LNCaP clone FGC (cell line): Measurements from ENCODE around the gene CCDC152.
A peak's percentile ranks its signal among the peaks of the same experiment; 100 is the strongest.

Experiments used
- DNase-seq: peaks from one replicate; pipeline ENCODE4 v3.0.0-alpha.2; 2011; ENCODE audit warnings: low read depth
- H3K4me3 ChIP-seq: 2 replicates; pipeline ENCODE4 v1.5.1; 2011; ENCODE audit warnings: mild to moderate bottlenecking, low read depth, low read length, control low read depth
- TF ChIP-seq, protein P1 (sequence below): IDR thresholded peaks from 2 replicates; pipeline ENCODE4 v1.5.1; 2012; ENCODE audit warnings: mild to moderate bottlenecking; ENCODE audit not compliant: control insufficient read depth, insufficient read depth; ENCODE audit errors: extremely low read depth

CCDC152 gene

DNA sequence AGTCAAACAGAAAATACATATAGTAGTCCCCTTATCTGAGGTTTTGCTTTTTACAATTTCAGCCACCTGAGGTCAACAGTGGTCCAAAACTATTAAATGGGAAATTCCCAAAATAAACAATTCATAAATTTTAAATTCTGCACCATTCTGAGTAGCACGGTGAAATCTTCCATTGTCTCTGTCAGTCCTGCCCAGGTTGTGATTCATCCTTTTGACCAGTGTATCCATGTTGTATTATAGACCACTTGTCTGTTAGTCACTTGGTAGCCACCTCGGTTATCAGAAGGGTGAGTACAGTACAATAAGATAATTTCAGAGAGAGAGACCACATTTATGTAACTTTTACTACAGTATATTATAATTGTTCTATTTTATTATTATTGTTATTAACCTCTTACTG is 2.8 kb downstream of the CCDC152 start:
- DNase-seq, result no peak
- TF ChIP-seq, protein P1, sequence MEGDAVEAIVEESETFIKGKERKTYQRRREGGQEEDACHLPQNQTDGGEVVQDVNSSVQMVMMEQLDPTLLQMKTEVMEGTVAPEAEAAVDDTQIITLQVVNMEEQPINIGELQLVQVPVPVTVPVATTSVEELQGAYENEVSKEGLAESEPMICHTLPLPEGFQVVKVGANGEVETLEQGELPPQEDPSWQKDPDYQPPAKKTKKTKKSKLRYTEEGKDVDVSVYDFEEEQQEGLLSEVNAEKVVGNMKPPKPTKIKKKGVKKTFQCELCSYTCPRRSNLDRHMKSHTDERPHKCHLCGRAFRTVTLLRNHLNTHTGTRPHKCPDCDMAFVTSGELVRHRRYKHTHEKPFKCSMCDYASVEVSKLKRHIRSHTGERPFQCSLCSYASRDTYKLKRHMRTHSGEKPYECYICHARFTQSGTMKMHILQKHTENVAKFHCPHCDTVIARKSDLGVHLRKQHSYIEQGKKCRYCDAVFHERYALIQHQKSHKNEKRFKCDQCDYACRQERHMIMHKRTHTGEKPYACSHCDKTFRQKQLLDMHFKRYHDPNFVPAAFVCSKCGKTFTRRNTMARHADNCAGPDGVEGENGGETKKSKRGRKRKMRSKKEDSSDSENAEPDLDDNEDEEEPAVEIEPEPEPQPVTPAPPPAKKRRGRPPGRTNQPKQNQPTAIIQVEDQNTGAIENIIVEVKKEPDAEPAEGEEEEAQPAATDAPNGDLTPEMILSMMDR, result no peak
- H3K4me3 ChIP-seq, result no peak overlapping the region

DNA sequence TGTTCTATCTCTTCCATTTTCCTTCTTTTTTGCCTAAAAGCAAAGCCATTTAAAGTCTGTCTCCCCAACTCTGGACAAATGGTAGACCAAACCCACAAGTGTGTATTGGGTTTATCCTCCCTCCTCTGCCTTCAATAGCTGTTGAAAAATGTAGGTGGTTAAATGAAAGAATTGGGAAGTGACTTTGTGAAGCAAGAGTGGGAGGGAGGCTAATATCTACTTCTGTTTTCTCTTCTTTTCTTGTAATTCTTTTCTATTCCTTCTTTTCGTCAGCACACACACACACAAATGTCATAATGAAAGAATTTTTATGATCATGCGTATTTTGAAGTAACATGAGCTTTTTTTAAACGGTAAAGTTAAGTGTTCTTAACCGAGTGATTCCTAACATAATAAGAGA is 3.8 kb downstream of the CCDC152 start:
- no peak for DNase-seq
- no peak overlapping the region for H3K4me3 ChIP-seq
- TF ChIP-seq, protein P1, result no peak

DNA sequence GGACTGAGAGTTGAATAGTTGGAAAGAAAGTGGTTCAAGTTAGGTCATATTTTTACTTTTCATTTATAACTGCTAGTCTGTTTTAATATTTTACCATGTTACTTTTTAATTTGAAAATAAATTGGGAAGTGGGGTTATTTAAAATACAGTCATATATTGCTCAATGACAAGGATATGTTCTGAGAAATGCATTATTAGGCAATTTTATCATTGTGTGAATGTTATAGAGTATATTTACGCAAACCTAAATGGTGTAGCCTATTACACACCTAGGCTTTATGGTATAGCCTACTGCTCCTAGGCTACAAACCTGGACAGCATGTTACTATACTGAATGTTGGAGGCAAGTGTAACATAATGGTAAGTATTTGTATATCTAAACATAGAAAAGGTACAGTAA is 5.2 kb downstream of the CCDC152 start:
- no peak for DNase-seq
- TF ChIP-seq, protein P1, result no peak
- no peak overlapping the region for H3K4me3 ChIP-seq

DNA sequence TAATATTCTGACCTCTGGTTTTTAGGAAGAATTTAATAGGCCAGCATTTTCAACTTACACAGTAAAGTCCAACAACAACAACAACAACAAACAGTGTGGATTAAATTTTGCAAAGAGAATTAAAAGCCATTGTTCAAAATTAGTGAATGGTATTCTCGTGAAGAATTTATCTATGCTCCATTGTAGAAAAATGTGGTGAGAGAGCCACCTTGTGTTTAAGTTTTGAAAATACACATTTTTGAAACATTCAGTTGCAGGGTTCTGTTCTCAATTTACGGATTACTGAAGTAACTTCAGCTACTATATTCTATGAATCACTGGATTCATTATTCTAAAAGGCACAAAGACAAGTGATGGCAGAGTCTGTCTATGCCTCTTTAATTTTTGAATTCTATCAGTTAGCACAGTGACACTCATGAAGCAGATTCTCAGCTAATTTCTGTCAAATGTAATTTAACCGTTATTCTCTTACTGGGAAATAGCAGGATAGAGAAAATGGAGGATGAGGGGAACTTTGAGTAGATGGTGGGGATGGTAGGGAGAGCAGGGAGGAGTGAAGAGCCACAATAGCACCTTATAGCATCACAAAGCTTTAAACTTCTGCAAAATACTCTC is 11.0 kb downstream of the CCDC152 start:
- TF ChIP-seq, protein P1, result peak; percentile 52
- H3K4me3 ChIP-seq, result no peak overlapping the region
- no peak for DNase-seq

DNA sequence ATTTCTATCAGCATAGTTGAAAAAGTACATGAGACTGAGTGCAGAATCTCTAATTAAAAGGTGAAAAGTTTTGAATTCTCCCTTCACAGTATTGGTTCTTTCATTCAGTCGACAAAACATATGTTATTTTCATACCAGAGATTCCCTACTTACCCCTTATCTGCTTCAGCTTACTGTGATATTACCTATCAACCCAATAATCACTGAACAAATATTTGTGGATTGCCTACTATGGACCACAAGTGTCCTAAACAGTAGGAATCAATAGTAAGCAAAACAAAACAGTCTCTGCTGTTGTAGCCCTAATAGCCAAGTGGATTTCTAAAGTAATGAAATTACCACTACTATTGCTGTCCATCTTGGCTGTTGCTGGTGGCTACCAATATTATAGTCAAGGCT is 11.5 kb downstream of the CCDC152 start:
- DNase-seq, result no peak
- TF ChIP-seq, protein P1, result no peak
- H3K4me3 ChIP-seq, result no peak overlapping the region

DNA sequence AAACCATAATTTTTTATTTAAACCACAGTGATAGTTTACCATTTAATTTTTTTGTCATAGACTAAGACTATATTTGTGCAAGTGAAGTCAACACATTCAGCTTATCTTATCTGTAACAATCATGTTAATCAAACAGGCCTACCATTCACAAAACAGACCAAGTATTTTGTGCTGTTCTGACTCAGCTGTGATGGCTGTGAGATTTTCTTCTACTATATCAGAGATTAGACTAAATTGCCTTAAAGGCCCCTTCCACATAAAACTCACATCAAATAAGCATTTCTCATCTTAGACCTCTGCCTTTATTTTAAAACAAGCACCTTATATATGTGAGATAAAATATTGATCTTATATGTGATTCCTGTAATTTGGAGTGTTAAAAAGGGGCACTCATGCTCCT is 13.4 kb downstream of the CCDC152 start:
- TF ChIP-seq, protein P1, result no peak
- H3K4me3 ChIP-seq, result no peak overlapping the region
- DNase-seq, result no peak

DNA sequence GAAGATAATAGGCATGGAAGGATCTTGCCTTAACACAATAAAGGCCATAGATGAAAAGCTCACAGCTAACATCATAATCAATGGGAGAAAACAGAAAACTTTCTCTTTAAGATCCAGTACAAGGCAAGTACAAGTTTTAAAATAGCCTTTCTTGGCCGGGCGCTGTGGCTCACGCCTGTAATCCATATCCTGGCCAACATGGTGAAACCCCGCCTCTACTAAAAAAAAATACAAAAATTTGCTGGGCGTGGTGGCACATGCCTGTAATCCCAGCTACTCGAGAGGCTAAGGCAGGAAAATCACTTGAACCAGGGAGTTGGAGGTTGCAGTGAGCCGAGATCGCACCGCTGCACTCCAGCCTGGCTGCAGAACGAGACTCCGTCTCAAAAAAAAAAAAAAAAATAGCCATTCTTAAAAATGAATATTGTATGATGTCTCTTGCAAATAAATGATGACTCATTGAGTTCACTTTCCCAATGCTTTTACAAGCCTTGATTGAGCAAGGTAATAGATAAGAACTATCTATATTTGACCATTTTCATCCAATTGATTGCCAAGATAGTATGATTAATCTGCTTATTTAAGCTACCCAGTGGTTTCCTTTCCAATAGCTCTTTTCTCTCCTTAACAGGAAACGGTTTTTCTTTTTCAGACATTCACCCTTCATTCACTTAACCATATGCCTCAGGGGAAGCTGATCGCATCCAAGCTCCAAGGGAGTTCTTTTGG is 15.8 kb downstream of the CCDC152 start:
- TF ChIP-seq, protein P1, result no peak
- H3K4me3 ChIP-seq, result no peak overlapping the region
- DNase-seq, result peak; percentile 28
